C4-2B (cell line): ENCODE data around the gene LETM1.

Experiments
- H3K27ac ChIP-seq: fragments of 450-650 bp; 2 replicates; pipeline ENCODE4 v1.5.1; 2017
- CTCF ChIP-seq: fragments of 450-650 bp; conservative IDR thresholded peaks from 2 replicates; pipeline ENCODE4 v1.5.1; 2017; ENCODE audit warnings: mild to moderate bottlenecking
- ZFX ChIP-seq: fragments of 450-650 bp; IDR thresholded peaks from 2 replicates; pipeline ENCODE4 v1.6.1; 2017

The LETM1 gene

GRCh38 chr4:1824746-1825145 is 31.2 kb downstream of the LETM1 start:
- H3K27ac ChIP-seq = no peak overlapping the region
- TF ChIP-seq ZFX = no peak
- no peak for TF ChIP-seq CTCF

- no peak overlapping the region for H3K27ac ChIP-seq
Observed at GRCh38 chr4:1823545-1823932, 32.4 kb downstream of the LETM1 start.

DNA sequence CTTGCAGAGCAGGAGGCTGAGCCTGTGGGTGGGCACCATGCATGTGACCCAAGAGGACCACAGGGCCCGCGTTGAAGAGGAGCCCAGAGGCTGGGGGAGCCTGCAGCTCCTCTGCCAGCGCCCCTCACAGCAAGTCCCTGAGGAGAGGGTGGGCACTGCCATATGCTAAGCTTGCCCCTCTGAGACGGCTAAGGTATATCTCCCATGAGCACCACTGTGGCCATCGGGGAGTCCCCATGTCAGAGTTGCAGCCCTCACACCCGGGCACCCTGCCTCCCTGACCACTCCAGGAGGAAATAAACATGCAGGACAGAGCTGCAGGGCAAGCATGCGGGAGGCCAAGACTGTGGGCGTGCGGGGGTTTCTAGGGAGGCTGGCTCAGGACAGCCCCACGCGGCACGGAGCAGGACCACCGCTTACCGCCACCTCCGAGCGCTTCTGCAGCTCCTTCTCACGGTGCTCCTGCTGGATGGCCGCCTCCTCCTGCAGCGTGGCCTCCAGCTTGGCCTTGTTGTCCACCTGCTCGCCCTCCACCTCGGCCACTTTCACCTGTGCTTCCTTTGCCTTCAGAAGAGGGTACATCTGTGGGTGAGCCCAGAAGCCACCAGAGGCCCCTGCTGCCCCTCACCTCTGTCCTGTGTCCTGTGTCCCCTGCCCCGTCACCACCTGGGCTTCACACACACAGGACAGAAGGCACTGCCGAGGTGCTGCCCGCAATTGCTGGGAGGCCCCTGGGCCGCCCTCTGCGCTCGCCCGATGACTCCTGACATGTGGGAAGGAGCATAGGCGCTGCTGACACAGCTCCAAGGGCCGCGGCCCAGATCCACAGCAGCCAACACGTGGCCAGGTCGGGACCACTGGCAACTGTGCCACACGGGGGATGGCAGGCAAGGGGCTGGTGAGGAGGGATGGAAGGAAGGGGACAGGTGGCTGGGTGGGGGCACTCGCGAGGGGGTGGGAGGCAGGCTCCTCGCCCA is 33.1 kb downstream of the LETM1 start:
- H3K27ac ChIP-seq = no peak overlapping the region
- no peak for TF ChIP-seq CTCF
- no peak for TF ChIP-seq ZFX

More at GRCh38 chr4:1823545-1823932, 32.4 kb downstream of the LETM1 start:
- no peak for TF ChIP-seq CTCF
- no peak for TF ChIP-seq ZFX

DNA sequence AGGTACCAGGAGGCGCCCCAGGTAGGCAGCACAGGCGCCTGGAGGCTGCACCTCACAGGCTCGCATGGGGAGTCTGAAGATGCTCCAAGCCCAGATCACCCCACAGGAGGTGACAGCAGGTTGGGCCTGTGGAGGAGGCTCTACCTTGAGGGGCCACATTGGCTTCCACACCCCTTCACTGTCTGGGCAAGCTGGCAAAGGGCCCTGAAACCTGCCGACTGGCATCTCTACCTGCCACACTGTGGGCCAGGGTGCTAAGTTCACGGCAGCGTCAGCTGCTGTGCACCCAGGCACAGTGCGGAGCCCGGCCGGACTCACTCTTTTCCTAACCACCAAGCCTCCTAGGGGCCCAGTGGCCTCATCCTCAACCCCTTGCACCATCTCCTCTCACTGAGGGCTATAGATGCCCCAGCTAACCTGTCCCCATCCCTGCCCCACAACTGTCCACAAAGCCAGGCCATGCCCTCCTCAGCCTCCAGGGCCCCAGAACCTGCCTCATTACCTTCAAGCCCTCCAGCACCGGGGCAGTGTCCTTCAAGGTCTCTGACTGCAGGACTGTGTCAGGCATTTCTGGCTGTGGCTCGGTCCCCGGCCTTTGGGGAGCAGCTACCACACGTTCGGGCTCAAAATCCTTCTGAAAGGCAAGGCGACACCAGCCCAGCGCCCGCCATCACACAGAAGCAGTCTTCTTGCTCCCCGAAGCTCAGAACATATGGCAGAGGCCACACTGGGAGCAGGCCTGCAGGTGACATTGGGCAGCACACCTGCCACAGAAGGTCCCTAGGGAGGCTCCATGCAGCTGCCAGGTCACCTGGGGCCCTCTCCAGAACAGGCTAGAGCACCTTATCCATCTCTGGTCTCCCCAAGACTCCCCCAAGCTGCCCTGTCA is 34.0 kb downstream of the LETM1 start:
- TF ChIP-seq ZFX (no peak), CTCF (no peak)

DNA sequence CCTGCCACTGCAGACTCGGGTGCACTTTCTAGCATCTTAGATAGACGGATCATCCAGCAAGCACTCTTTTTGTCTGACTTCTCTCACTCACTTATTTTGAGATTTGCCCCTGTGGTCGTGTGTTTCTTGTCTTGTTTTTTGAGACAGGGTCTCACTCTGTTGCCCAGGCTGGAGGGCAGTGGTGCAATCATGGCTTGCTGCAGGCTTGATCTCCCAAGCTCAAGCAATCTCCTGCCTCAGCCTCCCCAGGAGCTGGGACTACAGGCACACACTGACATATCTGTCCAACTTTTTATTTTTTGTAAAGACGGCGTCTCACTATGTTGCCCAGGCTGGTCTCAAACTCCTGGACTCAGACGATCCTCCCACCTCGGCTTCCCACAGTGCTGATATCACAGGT is 36.1 kb downstream of the LETM1 start:
- TF ChIP-seq CTCF (no peak), ZFX (no peak)
- peak overlapping the region; percentile 6; the same call in 1 of the 2 replicates for H3K27ac ChIP-seq

More for the DNA sequence above, 34.0 kb downstream of the LETM1 start:
- H3K27ac ChIP-seq = no peak overlapping the region

- TF ChIP-seq CTCF = no peak
- no peak for TF ChIP-seq ZFX
- H3K27ac ChIP-seq = peak overlapping the region; percentile 6; the same call in 1 of the 2 replicates
Observed at GRCh38 chr4:1819284-1819683, 36.7 kb downstream of the LETM1 start.
